NOMO-1 treated with dmso at 0.1 percent for 144 hours (cell line): ENCODE measurements around the gene N4BP2.
"Not testable (repeated sequence)": the region's sequence is repeated elsewhere in the genome, so short reads cannot be mapped to it uniquely, and the experiment has no call there.

ENCODE experiments used
- DNase-seq: peaks from one replicate; lab custom pipeline; 2025; ENCODE audit not compliant: unreplicated experiment; lab: John Stamatoyannopoulos, UW

The N4BP2 gene

DNA sequence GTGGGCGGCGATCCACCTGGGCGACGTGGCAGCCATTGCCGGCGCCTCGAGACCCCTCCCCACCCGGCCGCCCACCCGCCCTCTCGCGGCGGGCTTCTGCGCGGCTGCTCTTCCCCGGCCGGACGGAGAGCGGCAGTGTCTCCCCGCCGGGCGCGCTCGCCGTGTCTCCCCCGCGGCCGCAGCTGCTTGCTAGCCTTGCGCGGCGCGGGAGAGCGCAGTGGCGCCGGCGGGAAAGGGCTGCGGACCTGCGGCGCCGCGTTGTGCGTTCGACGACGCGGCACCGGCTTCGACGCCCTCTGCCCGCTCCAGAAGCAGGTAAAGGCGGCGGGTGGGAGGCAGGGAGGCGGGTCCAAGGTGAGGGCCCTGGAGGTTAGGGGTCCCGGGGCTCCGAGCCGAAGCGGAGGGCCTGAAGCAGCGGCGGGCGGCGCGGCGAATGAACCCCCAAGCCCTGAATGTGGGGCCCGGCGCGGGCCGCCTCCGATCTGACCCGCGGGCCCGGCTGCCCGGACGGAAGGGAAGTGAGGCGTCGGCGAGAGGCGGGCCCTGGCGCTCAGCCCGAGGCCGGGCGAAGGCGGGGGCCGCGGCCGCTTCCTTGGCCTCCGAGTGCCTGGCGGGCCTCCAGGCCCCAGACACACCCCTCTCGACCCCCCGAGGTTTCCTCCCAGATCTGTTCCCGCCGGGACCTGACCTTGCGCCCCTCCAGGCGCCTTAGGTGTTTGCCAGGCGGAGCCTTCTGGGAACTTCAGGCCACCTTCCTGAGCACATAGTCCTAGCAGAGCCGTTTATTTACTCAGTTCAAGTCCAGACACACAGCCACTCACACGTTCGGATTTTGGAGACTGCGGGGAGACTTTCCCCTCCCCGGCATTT, at the start of gene N4BP2:
TSS of gene N4BP2 (plus strand) at position 135 of the 870 bp plus-strand sequence. CDS start 40,491 bp downstream, outside the sequence.
- DNase-seq, result peak; percentile 65

DNA sequence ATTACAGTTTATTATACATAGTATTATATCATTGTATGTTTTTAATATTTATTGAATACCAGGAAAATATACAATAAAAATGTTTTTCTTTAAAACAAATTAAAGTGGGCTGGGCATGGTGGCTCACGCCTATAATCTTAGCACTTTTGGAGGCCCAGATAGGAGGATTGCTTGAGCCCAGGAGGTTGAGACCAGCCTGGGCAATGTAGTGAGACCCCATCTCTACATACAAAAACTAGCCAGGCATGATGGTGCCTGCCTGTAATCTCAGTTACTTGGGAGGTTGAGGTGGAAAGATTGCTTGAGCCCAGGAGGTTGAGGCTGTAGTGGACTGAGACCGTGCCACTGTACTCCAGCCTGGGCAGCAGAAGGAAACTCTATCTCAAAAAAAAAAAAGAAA, 40.6 kb upstream of the N4BP2 start:
- DNase-seq, result no peak

DNA sequence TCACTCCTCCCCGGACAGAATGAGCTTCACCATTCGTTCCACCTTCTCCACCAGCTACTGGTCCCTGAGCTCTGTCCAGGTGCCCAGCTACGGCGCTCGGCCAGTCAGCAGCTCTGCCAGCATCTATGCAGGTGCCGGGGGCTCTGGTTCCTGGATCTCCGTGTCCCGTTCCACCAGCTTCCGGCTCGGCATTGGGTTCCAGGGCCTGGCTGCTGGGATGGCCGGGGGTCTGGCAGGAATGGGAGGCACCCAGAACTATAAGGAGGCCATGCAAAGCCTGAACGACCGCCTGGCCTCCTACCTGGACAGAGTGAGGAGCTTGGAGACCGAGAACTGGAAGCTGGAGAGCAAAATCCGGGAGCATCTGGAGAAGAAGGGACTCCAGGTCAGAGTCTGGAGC, 36.4 kb upstream of the N4BP2 start:
- DNase-seq, result no peak

DNA sequence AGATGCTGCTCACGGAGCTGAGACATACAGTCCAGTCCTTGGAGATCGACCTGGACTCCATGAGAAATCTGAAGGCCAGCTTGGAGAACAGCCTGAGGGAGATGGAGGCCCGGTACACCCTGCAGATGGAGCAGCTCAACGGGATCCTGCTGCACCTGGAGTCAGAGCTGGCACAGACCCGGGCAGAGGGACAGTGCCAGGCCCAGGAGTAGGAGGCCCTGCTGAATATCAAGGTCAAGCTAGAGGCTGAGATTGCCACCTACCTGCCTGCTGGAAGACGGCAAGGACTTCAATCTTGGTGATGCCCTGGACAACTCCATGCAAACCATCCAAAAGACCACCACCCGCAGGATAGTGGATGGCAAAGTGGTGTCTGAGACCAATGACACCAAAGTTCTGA, 35.5 kb upstream of the N4BP2 start:
- not testable (repeated sequence) for DNase-seq

DNA sequence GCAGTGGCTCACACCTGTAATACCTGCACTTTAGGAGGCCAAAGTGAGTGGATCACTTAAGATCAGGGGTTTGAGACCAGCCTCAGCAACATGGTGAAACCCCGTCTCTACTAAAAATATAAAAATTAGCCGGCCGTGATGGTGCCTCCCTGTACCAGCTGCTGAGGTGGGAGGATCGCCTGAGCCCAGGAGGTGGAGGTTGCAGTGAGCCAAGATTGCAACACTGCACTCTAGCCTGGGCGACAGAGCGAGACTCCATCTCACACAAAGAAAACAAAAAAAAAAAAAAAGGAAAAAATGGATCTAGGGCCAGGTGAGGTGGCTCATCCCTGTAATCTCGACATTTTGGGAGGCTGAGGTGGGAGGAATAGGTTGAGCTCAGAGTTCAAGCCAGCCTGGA, 32.6 kb upstream of the N4BP2 start:
- not testable (repeated sequence) for DNase-seq

DNA sequence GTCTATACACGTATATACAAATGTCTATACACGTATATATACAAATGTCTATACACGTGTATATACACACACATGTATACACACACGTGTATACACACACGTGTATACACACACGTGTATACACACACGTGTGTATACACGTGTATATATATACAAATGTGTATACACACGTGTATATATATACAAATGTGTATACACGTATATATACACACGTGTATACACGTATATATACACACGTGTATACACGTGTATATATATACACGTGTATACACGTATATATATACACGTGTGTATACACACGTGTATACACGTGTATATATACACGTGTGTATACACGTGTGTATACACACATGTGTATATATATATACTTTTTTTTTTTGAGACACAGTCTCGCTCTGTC, 23.9 kb upstream of the N4BP2 start:
- DNase-seq, result no peak

DNA sequence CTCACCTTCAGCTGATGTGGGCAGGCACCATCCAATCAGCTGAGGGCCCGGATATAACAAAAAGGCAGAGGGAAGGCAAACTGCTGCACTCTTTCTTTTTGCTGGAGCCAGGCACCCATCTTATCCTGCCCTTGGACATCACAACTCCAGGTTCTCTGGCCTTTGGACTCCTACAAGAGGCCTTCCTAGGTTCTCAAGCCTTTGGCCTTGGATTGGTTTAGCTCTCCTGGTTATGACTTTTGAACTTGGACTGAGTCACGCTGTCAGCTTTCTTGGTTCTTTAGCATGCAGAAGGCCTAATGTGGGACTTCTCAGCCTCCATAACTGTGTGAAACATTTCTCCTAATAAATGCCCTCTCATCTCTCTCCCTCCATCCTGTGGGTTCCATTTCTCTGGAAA, 23.0 kb upstream of the N4BP2 start:
- no peak for DNase-seq

DNA sequence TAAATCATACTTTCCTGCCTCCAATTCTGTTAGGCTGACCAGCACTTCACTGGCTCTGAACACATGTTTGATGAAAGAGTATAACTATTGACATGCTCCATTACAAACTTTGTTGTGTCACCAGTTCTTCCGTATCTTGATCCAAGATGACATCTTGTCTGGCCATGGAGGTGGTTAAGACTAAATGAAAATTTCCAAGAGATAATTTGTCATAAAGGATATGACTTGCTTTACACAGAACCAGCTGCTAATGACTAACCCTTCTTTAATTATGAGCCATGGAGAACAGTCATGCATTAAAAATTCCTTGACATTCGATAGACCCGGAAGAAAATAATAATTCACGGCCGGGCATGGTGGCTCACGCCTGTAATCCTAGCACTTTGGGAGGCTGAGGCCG, 17.7 kb upstream of the N4BP2 start:
- no peak for DNase-seq

DNA sequence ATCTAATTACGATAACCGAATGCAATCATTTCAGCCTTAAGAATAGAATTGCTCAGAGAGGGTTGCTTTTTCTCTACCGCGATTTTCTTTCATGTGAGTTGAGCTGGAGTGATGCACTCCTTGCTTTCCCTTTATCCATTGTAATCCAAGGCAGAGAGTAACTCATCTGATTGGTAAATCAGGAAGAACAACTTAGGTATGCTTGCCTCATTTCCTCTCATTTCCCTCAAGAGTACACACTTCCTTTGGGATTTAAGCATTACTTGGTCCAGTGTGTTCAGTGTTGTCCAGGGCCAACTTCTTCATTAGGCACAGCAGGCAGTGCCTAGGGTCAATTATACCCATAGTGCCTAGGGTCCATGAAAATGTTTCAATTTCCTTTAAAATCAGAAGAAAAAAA, 15.7 kb upstream of the N4BP2 start:
- no peak for DNase-seq

DNA sequence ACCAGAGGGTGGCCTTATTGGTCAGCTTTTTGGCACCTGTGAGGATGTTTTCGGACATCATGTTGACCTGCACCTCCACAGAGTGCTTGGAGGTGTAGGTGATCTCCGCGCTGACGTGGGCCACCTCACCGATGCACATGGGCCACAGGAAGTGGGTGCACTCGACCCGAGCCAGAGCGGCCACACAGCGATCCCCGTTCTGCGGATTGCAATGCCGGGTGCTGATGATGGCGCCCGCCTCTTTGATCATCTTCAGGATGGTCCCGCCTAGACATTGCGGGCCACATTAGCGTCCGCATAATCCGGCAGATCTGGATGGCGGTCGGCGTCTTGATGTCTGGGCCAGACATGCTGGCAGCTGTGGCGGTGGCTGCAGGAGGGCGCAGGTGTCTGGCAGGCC, 12.9 kb upstream of the N4BP2 start:
- DNase-seq, result no peak

DNA sequence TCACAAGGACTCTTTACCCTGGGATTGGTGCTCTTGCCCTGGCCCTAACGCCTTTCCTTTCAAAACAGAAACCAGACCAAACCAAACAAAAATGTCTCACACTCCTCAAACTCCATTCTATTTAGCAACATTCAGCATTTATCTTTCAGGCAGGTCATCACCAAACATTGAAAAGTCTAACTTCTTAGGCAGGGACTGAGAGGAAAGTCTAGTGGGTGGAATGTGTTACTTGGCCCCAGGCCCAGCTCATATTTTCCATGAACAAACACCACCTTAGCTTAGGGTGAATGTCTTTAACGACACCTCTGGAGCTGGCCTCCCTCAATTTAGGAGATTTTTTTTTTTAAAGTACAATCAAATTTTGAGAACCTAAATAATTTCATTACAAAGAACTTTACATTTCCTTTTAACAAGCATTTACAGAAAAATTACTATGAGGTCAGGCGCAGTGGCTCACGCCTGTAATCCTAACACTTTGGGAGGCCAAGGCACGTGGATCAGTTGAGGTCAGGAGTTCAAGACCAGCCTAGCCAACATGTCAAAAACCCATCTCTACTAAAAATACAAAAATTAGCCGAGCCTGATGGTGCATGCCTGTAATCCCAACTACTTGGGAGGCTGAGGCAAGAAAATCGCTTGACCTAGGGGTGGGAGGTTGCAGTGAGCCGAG, 10.2 kb upstream of the N4BP2 start:
- no peak for DNase-seq

DNA sequence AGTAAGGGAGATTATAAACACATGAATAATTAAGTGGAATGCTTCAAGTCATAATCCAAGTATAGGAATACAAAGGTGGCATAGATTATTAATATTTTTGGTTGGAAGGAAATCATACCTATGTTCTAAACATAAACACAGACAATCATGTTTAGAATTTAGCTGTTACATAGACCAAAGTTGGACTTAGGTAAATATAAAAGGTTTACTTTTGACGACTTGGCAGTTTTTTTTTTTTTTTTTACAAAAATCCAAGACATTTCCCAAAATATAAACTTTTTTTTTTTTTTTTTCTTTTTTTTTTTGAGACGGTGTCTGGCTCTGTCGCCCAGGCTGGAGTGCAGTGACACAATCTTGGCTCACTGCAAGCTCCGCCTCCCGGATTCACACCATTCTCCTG, 3.5 kb upstream of the N4BP2 start:
- no peak for DNase-seq

DNA sequence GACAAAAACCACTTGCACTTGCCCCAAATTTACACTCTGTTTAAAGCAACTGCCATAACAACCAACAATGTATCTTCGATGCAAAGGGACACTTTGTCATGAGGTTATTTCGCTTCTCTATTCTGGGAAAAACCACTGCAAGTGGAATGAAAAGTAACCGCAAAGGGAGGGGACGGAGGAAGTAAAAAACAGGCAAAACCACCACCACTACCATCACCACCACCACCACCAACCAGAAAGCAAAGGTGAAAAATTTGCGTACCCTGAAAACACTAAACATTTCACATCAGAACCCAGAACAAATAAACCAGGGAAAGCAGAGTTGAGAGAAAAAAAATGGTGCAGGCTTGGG, 1.2 kb upstream of the N4BP2 start:
- DNase-seq, result peak; percentile 56

DNA sequence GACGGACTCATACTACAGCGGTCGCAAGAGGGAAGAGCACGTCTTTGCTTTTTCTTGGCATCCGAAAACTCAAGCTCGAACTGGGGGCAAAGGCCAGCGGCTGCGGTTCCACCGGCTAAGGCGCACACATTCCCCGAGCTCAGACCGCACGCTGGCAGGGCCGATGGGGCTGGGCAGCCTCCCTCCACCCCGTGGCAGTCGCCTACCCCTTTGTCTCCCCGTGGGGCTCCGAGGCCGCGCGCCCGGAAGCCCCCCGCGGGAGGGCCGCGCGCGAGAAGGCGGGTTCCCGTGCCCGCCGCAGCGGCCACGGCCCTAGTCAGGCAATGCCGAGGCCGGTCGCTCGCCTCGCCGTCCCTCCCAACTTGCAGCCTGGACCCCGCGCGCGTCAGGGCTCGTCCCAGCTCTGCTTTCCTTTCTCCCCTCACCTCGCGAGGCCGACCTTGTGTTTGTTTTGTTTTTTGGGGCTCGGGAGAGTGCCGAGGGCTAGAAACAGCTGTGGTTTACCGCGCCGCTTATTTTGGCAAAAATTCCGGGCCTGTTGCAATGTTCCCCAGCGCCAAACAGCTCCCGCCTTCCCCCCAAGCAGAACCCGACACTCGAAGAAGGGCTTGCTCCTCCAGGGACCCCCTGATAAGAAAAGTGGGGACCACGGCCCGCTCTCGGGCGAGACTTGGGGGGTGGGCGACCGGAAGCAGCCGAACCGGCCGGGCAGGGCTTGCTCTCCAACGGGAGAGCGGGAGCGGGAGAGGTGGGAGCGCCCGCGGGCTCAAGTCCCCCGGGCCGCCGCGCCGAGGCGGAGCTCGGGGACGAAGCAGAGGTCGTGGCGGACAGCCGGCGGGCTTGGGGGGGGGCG, 561 bp upstream of the N4BP2 start:
- DNase-seq, result peak; percentile 56

DNA sequence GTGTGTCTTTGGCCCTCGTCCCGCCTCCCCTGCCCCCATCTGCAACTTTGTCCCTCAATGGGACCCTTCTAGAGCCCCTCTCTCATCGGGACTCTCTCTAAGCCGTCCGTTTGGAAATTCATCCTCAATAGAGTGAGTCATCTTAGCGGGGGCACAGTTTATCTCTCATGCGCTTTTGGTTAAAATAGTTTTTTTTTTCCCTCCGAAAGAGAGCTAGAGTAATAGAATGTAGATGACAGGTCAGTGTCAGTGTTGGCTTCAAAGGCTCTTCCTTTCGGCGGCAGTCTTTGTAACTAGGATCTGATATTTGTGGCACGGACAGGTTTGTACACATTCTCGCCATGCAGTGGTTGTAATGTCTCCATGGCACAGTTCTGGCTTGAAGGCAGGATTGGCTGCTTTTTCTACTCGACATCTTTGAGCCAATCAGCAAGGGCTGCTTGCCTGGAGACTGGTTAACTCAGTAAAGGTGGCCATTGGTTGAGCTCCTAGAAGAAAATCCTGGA, 989 bp downstream of the N4BP2 start:
- DNase-seq, result peak; percentile 73

DNA sequence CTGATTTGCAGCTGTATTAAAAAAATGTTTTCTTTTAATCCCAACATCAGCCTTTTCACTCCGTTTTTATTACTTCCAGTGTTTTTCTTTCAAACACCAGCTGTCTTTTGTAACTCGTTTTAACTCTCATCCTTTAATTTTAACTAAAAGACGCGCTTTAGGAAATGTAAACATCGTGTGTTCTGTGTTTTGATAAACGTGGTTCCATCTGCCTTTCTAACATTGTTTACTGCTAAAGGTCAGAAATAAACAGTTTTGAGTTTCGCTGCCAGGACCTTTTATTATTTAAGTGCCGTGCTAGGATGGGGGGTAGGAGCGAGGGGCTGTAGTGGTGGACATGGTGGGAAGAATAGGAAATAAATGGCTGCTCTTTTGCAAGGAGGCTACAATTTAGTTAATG, 1.5 kb downstream of the N4BP2 start:
- DNase-seq, result no peak

DNA sequence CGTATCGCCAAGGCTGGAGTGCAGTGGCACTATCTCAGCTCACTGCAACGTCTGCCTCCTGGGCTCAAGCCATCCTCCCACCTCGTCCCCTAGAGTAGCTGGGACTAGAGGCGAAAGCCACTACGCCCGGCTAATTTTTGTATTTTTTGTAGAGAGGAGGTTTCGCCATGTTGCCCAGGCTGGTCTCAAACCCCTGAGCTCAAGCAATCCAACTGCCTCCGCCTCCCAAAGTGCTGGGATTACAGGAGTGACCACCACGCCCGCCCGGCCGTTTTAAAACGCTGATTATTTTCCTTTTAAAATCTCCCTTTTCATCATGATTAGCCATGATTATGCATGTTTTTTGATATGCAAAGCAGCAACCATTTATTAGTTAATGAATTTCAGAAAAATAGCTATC, 2.2 kb downstream of the N4BP2 start:
- no peak for DNase-seq

DNA sequence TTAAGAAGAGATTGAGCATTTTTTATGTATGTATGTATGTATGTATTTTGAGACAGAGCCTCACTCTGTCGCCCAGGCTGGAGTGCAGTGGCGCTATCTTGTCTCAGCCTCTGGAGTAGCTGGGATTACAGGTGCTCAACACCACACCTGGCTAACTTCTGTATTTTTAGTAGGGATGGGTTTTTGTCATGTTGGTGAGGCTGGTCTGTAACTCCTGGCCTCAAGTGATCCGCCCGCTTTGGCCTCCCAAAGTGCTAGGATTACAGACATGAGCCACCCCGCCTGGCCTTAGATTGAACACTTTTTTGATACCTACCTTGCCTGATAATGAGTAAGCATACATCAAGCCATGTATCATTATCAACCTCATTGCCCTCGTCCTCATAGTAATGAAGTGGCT, 2.7 kb downstream of the N4BP2 start:
- DNase-seq, result no peak

DNA sequence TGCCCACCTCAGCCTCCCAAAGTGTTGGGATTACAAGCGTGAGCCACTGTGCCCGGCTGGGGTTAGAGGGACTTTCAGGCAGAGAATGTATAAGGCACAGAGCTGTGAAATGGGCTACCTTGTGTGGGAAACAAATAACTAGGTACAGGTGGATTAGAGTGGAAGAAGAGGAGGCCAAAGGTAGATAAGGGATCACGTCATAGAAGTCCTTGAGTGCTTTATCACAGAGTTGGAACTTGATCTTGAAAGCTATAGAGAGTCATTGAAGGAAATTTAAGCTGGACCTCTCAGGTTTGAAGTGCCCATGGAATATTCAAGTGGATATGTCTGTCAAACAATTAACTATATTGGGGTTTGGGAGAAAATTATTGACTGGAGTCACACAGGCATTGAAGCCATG, 8.4 kb downstream of the N4BP2 start:
- no peak for DNase-seq

DNA sequence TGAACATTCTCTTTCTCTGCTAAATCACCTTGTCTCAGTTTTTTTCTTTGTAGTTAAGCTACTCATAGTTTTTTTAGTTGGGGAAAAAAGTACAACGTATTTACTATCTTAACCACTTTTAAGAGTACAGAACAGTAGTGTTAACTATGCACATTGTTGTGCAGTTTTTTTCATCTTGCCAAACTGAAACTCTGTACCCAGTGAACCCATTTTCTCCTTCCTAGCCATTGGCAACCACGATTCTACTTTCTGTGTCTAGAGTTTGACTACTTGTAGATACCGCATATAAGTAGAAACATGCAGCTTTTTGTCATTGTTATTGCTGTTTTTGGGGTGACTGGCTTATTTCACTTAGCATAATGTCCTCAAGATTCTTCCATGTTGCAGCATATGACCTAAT, 10.0 kb downstream of the N4BP2 start:
- DNase-seq, result no peak

DNA sequence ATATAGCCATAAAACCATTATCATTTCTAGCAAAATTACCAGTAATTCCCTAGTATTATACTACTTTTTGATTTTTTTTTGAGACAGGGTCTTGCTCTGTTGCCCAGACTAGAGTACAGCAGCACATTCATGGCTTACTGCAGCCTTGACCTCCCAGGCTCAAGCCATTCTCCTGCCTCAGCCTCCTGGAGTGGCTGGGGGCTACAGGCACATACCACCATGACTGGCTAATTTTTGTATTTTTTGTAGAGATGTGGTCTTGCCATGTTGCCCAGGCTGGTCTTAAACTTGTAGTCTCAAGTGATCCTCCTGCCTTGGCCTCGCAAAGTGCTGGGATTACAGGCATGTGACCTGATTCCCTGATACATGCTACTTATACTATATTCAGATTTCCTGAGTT, 13.7 kb downstream of the N4BP2 start:
- no peak for DNase-seq

DNA sequence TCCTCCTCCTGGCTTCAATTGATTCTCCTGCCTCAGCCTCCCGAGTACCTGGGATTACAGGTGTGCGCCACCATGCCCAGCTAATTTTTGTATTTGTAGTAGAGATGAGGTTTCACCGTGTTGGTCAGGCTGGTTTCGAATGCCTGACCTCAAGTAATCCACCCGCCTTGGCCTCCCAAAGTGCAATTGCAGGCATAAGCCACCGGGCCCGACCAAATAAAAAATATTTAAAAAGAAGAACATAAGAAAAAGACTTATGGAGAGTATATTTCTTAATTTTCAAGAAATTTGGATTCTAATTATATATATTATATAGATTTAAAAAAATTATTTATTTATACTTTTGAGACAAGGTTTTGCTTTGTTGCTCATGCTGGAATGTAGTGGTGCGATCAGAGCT, 29.8 kb downstream of the N4BP2 start:
- DNase-seq, result no peak
